Smooth muscle cell (in vitro differentiated cells): ENCODE results near the gene DMAC2. TPM values are rescaled to one million over a fixed set of nuclear protein-coding genes. Genes with fewer than 3 reads are reported as not detected.
A peak's percentile ranks its signal among the peaks of the same experiment; 100 is the strongest.

Source experiments
- DNase-seq: peaks from one replicate; lab custom pipeline; 2025; ENCODE audit not compliant: unreplicated experiment; lab: John Stamatoyannopoulos, UW
- H2AFZ ChIP-seq: fragments of 200-600 bp; sonication (generic); 2 replicates; pipeline ENCODE4 v1.6.0; 2016; ENCODE audit warnings: antibody characterized with exemption, low read depth, mild to moderate bottlenecking
- H3F3A ChIP-seq: fragments of 200-600 bp; sonication (generic); 2 replicates; pipeline ENCODE4 v1.6.0; 2017; ENCODE audit warnings: antibody characterized with exemption, low read depth
- H3K27ac ChIP-seq: fragments of 200-600 bp; sonication (generic); 2 replicates; pipeline ENCODE4 v1.5.1; 2016; ENCODE audit warnings: low read depth, mild to moderate bottlenecking
- H3K27me3 ChIP-seq: fragments of 200-600 bp; sonication (generic); 2 replicates; pipeline ENCODE4 v1.6.1; 2016; ENCODE audit warnings: low read depth, mild to moderate bottlenecking
- H3K36me3 ChIP-seq: fragments of 200-600 bp; sonication (generic); 2 replicates; pipeline ENCODE4 v1.5.1; 2016; ENCODE audit warnings: low read depth
- H3K4me1 ChIP-seq: fragments of 200-600 bp; sonication (generic); 2 replicates; pipeline ENCODE4 v1.5.1; 2016; ENCODE audit warnings: low read depth
- H3K4me2 ChIP-seq: fragments of 200-600 bp; sonication (generic); 2 replicates; pipeline ENCODE4 v1.6.0; 2016; ENCODE audit warnings: mild to moderate bottlenecking
- H3K4me3 ChIP-seq: fragments of 200-600 bp; sonication (generic); 2 replicates; pipeline ENCODE4 v1.5.1; 2016; ENCODE audit warnings: mild to moderate bottlenecking
- H3K79me2 ChIP-seq: fragments of 200-600 bp; sonication (generic); 2 replicates; pipeline ENCODE4 v1.6.0; 2016; ENCODE audit warnings: low read depth, mild to moderate bottlenecking
- H3K9ac ChIP-seq: fragments of 200-600 bp; sonication (generic); 2 replicates; pipeline ENCODE4 v1.6.0; 2016; ENCODE audit warnings: low read depth
- H3K9me3 ChIP-seq: fragments of 200-600 bp; sonication (generic); replicated peaks from 2 replicates; pipeline ENCODE4 v1.5.1; 2016; ENCODE audit warnings: low read depth
- H4K20me1 ChIP-seq: fragments of 200-600 bp; sonication (generic); 2 replicates; pipeline ENCODE4 v1.6.0; 2016; ENCODE audit warnings: low read depth
- WGBS: methylation state at CpG from one replicate; pipeline ENCODE4 v1.1.7; 2016; ENCODE audit warnings: low lambda C conversion rate; 5-methylcytosine and 5-hydroxymethylcytosine counted together
- polyA plus RNA-seq: library from polyadenylated mRNA; unstranded; fragments of >200 nt; fragmentation: Nextera tagmentation; extraction: Ambion mirVana; gene quantifications from 2 replicates; pipeline ENCODE4 v1.2.1, GENCODE V29; 2016
- total RNA-seq: library from RNA; depleted of rRNA; stranded (reverse); fragments of >200 nt; gene quantifications from 2 replicates; pipeline ENCODE4 v1.2.3, GENCODE V29; 2014
- TF ChIP-seq, protein P1 (sequence below): fragments of 200-600 bp; sonication (generic); IDR thresholded peaks from 2 replicates; pipeline ENCODE4 v1.5.1; 2017; ENCODE audit warnings: borderline replicate concordance, mild to moderate bottlenecking, antibody characterized with exemption; ENCODE audit not compliant: insufficient read depth, poor library complexity, severe bottlenecking

DMAC2 gene
- total and polyA plus RNA-seq, 2 experiments from 2014 or later: 48.3 to 69.2 TPM

GRCh38 chr19:41401483-41401882 is 38.2 kb downstream of the DMAC2 start:
- no peak overlapping the region for H2AFZ ChIP-seq
- no peak overlapping the region for H3K9ac ChIP-seq
- H3K9me3 ChIP-seq: no peaks in the 10 kb centered on the region
- H3K27ac ChIP-seq: no peak overlapping the region
- TF ChIP-seq, protein P1, sequence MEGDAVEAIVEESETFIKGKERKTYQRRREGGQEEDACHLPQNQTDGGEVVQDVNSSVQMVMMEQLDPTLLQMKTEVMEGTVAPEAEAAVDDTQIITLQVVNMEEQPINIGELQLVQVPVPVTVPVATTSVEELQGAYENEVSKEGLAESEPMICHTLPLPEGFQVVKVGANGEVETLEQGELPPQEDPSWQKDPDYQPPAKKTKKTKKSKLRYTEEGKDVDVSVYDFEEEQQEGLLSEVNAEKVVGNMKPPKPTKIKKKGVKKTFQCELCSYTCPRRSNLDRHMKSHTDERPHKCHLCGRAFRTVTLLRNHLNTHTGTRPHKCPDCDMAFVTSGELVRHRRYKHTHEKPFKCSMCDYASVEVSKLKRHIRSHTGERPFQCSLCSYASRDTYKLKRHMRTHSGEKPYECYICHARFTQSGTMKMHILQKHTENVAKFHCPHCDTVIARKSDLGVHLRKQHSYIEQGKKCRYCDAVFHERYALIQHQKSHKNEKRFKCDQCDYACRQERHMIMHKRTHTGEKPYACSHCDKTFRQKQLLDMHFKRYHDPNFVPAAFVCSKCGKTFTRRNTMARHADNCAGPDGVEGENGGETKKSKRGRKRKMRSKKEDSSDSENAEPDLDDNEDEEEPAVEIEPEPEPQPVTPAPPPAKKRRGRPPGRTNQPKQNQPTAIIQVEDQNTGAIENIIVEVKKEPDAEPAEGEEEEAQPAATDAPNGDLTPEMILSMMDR: no peak
- H3K4me2 ChIP-seq: no peak overlapping the region
- H3K4me3 ChIP-seq: no peak overlapping the region
- no peaks in the 10 kb centered on the region for H3K27me3 ChIP-seq
- H4K20me1 ChIP-seq: no peaks in the 10 kb centered on the region
- H3F3A ChIP-seq: no peaks in the 10 kb centered on the region
- peaks cover 13% of the 10 kb centered on the region for H3K4me1 ChIP-seq
- 89% methylated on average over 4 of the region's 4 CpGs for WGBS
- DNase-seq: no peak
- H3K79me2 ChIP-seq: peaks cover 21% of the 10 kb centered on the region
- H3K36me3 ChIP-seq: no peaks in the 10 kb centered on the region

- Histone ChIP-seq H3K9ac (no peak overlapping the region), H3K27me3 (no peaks in the 10 kb centered on the region), H2AFZ (no peak overlapping the region), H3K79me2 (peaks cover 21% of the 10 kb centered on the region), H4K20me1 (no peaks in the 10 kb centered on the region), H3K4me1 (peaks cover 16% of the 10 kb centered on the region), H3F3A (no peaks in the 10 kb centered on the region), H3K4me2 (no peak overlapping the region), H3K27ac (no peak overlapping the region), H3K36me3 (no peaks in the 10 kb centered on the region), H3K4me3 (no peak overlapping the region), H3K9me3 (no peaks in the 10 kb centered on the region)
- no peak for DNase-seq
- 100% methylated on average over 2 of the region's 2 CpGs for WGBS
- TF ChIP-seq, protein P1: no peak
Measured at GRCh38 chr19:41399525-41399924, 40.2 kb downstream of the DMAC2 start.

DNA sequence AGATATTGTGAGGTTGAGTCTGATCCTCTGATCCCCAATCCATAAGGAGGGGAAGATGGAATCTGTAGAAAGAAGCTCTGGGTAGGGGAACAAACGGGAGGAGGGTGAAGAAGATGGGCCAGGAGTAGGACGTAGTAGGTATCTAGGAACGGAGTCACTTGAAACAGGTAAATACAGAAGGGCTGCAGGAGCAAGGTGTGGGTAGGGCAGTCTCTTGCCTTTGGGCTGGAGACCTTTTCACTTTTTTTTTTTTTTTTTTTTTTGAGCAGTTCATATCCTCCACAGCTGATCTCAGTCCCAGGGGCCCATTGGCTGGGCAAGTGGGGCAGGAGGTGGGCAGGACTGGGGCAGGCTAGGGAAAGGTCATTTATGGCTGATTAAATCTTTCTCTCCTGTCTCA is 40.6 kb downstream of the DMAC2 start:
- no peak overlapping the region for H2AFZ ChIP-seq
- no peaks in the 10 kb centered on the region for H4K20me1 ChIP-seq
- no peak for DNase-seq
- peaks cover 16% of the 10 kb centered on the region for H3K4me1 ChIP-seq
- H3K4me2 ChIP-seq: peak overlapping the region; percentile 97
- H3K9ac ChIP-seq: peak overlapping the region; percentile 96
- H3K36me3 ChIP-seq: no peaks in the 10 kb centered on the region
- no peak overlapping the region for H3K4me3 ChIP-seq
- 91% methylated on average over 3 of the region's 3 CpGs for WGBS
- H3K9me3 ChIP-seq: no peaks in the 10 kb centered on the region
- peaks cover 21% of the 10 kb centered on the region for H3K79me2 ChIP-seq
- no peak overlapping the region for H3K27ac ChIP-seq
- no peaks in the 10 kb centered on the region for H3K27me3 ChIP-seq
- H3F3A ChIP-seq: no peaks in the 10 kb centered on the region
- TF ChIP-seq, protein P1: no peak

DNA sequence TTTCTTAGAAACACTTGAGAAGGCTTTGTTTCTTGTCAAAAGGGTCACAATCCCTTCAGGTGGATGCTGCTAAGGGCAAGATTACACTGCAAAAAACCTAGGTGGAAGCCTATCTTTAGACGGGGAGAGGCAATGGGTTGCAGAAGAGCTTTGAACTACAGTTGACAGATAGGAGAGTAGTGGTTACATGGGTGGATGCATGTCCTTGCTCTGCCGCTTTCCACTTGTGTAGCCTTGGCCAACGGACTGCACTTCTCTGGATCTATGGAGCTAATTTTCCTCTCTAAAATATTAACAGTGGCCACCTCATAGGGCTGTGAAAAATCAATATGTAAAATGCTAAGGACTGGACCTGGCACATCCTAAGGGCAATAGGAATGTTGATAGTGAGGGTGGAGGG is 41.1 kb downstream of the DMAC2 start:
- peak overlapping the region; percentile 96 for H3K9ac ChIP-seq
- no peaks in the 10 kb centered on the region for H3K27me3 ChIP-seq

More for the DNA sequence above, 41.1 kb downstream of the DMAC2 start:
- no peaks in the 10 kb centered on the region for H3K9me3 ChIP-seq
- no peaks in the 10 kb centered on the region for H3K36me3 ChIP-seq
- H3K27ac ChIP-seq: no peak overlapping the region
- no peak for DNase-seq
- peak overlapping the region; percentile 97 for H3K4me2 ChIP-seq
- WGBS: 77% methylated on average over 3 of the region's 3 CpGs
- no peak overlapping the region for H2AFZ ChIP-seq
- H3K79me2 ChIP-seq: peaks cover 21% of the 10 kb centered on the region
- H3F3A ChIP-seq: no peaks in the 10 kb centered on the region
- peak overlapping the region; percentile 83 for H3K4me3 ChIP-seq
- no peaks in the 10 kb centered on the region for H4K20me1 ChIP-seq
- TF ChIP-seq, protein P1: no peak
- H3K4me1 ChIP-seq: peaks cover 16% of the 10 kb centered on the region
